ENCODE measurements around the gene HEG1.

The HEG1 gene

GRCh38 chr3:124997303-124998246 is 58.2 kb downstream of the HEG1 start:
- no peak overlapping the region for H3K4me3 ChIP-seq (ENCODE audit: low read depth, low read length)

- H3K4me3 ChIP-seq (ENCODE audit: low read depth, low read length), result no peak overlapping the region
Measured at GRCh38 chr3:124995460-124995994, 60.3 kb downstream of the HEG1 start.

- H3K4me3 ChIP-seq (ENCODE audit: low read depth, low read length), result no peak overlapping the region
Measured at GRCh38 chr3:124993466-124993865, 62.3 kb downstream of the HEG1 start.

- H3K4me3 ChIP-seq (ENCODE audit: low read depth, low read length), result no peak overlapping the region
Measured at GRCh38 chr3:124992041-124992440, 63.8 kb downstream of the HEG1 start.

GRCh38 chr3:124986192-124987143 is 69.3 kb downstream of the HEG1 start:
- no peak overlapping the region for H3K4me3 ChIP-seq (ENCODE audit: low read depth, low read length)

- H3K4me3 ChIP-seq (ENCODE audit: low read depth, low read length), result no peak overlapping the region
Measured at GRCh38 chr3:124985349-124985748, 70.4 kb downstream of the HEG1 start.

GRCh38 chr3:124984754-124985153 is 71.0 kb downstream of the HEG1 start:
- no peak overlapping the region for H3K4me3 ChIP-seq (ENCODE audit: low read depth, low read length)

- no peak overlapping the region for H3K4me3 ChIP-seq (ENCODE audit: low read depth, low read length)
Measured at GRCh38 chr3:124982855-124983254, 72.9 kb downstream of the HEG1 start.

GRCh38 chr3:124981472-124981871 is 74.3 kb downstream of the HEG1 start:
- H3K4me3 ChIP-seq (ENCODE audit: low read depth, low read length), result no peak overlapping the region

- no peak overlapping the region for H3K4me3 ChIP-seq (ENCODE audit: low read depth, low read length)
Measured at GRCh38 chr3:124978627-124979026, 77.2 kb downstream of the HEG1 start.

GRCh38 chr3:124976383-124976782 is 79.4 kb downstream of the HEG1 start:
- H3K4me3 ChIP-seq (ENCODE audit: low read depth, low read length), result no peak overlapping the region

- no peak overlapping the region for H3K4me3 ChIP-seq (ENCODE audit: low read depth, low read length)
Measured at GRCh38 chr3:124974691-124975090, 81.1 kb downstream of the HEG1 start.

GRCh38 chr3:124973290-124973689 is 82.5 kb downstream of the HEG1 start:
- no peak overlapping the region for H3K4me3 ChIP-seq (ENCODE audit: low read depth, low read length)

- no peak overlapping the region for H3K4me3 ChIP-seq (ENCODE audit: low read depth, low read length)
Measured at GRCh38 chr3:124972457-124972856, 83.3 kb downstream of the HEG1 start.

GRCh38 chr3:124969963-124970722 is 85.7 kb downstream of the HEG1 start:
- no peak overlapping the region for H3K4me3 ChIP-seq (ENCODE audit: low read depth, low read length)

- no peak overlapping the region for H3K4me3 ChIP-seq (ENCODE audit: low read depth, low read length)
Measured at GRCh38 chr3:124969190-124969589, 86.6 kb downstream of the HEG1 start.

- no peak overlapping the region for H3K4me3 ChIP-seq (ENCODE audit: low read depth, low read length)
Measured at GRCh38 chr3:124967964-124968363, 87.8 kb downstream of the HEG1 start.

GRCh38 chr3:124966521-124967445 is 89.0 kb downstream of the HEG1 start:
- H3K4me3 ChIP-seq (ENCODE audit: low read depth, low read length), result no peak overlapping the region

- H3K4me3 ChIP-seq (ENCODE audit: low read depth, low read length), result no peak overlapping the region
Measured at GRCh38 chr3:124965413-124965812, 90.4 kb downstream of the HEG1 start.
